ENCODE data around the gene RNF112.

Gene RNF112

DNA sequence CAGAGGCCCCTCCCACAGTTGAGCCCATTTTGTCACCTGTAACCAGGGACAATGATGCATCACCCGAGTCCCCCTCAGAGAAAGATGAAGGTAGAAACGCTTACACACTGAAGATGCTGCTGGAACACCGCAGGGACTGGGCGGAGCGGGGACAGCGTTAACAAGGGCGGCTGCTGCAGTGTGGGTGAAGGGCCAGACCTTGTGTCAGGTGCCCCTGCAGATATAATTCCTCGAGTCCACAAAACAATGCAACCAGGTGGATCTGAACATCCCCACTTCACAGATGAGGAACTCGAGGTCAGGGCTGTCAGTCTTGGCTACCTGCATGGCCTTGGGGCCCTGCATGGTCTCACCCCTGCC is 39.0 kb upstream of the RNF112 start:
- TF ChIP-seq, protein P1, sequence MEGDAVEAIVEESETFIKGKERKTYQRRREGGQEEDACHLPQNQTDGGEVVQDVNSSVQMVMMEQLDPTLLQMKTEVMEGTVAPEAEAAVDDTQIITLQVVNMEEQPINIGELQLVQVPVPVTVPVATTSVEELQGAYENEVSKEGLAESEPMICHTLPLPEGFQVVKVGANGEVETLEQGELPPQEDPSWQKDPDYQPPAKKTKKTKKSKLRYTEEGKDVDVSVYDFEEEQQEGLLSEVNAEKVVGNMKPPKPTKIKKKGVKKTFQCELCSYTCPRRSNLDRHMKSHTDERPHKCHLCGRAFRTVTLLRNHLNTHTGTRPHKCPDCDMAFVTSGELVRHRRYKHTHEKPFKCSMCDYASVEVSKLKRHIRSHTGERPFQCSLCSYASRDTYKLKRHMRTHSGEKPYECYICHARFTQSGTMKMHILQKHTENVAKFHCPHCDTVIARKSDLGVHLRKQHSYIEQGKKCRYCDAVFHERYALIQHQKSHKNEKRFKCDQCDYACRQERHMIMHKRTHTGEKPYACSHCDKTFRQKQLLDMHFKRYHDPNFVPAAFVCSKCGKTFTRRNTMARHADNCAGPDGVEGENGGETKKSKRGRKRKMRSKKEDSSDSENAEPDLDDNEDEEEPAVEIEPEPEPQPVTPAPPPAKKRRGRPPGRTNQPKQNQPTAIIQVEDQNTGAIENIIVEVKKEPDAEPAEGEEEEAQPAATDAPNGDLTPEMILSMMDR (IDR thresholded peaks at IDR 0.05; ENCODE audit: low read depth, low read length, missing control alignments): no peak
- no peak for DNase-seq
- Histone ChIP-seq H3K4me3 (ENCODE audit: low read depth, low read length) (no peak overlapping the region), H3K36me3 (replicated peaks) (no peaks in the 10 kb centered on the region), H3K27ac (no peak overlapping the region), H3K27me3 (replicated peaks) (no peaks in the 10 kb centered on the region)
- in situ Hi-C loops (cut with HindIII; ENCODE audit: low pct_ligation_motif_present, low sequenced_read_pairs): no loop called here

- Histone ChIP-seq H3K27me3 (replicated peaks) (no peaks in the 10 kb centered on the region), H3K27ac (no peak overlapping the region), H3K36me3 (replicated peaks) (no peaks in the 10 kb centered on the region), H3K4me3 (ENCODE audit: low read depth, low read length) (no peak overlapping the region)
- in situ Hi-C loops (cut with HindIII; ENCODE audit: low pct_ligation_motif_present, low sequenced_read_pairs): no loop called here
- DNase-seq: no peak
- TF ChIP-seq, protein P1 (IDR thresholded peaks at IDR 0.05; ENCODE audit: low read depth, low read length, missing control alignments): no peak
Measured at GRCh38 chr17:19372439-19372838, 38.6 kb upstream of the RNF112 start.

GRCh38 chr17:19372866-19373504 is 38.0 kb upstream of the RNF112 start:
- H3K4me3 ChIP-seq (ENCODE audit: low read depth, low read length): no peak overlapping the region
- H3K27me3 ChIP-seq (replicated peaks): no peaks in the 10 kb centered on the region
- in situ Hi-C loops (cut with HindIII; ENCODE audit: low pct_ligation_motif_present, low sequenced_read_pairs): no loop called here
- no peaks in the 10 kb centered on the region for H3K36me3 ChIP-seq (replicated peaks)
- TF ChIP-seq, protein P1 (IDR thresholded peaks at IDR 0.05; ENCODE audit: low read depth, low read length, missing control alignments): no peak
- no peak for DNase-seq
- H3K27ac ChIP-seq: no peak overlapping the region

- no peaks in the 10 kb centered on the region for H3K36me3 ChIP-seq (replicated peaks)
- TF ChIP-seq, protein P1 (IDR thresholded peaks at IDR 0.05; ENCODE audit: low read depth, low read length, missing control alignments): no peak
- in situ Hi-C loops (cut with HindIII; ENCODE audit: low pct_ligation_motif_present, low sequenced_read_pairs): no loop called here
- H3K4me3 ChIP-seq (ENCODE audit: low read depth, low read length): no peak overlapping the region
- no peak for DNase-seq
- H3K27me3 ChIP-seq (replicated peaks): no peaks in the 10 kb centered on the region
- H3K27ac ChIP-seq: no peak overlapping the region
Measured at GRCh38 chr17:19374136-19374535, 36.9 kb upstream of the RNF112 start.

- H3K36me3 ChIP-seq (replicated peaks): peaks cover 14% of the 10 kb centered on the region
- in situ Hi-C loops (cut with HindIII; ENCODE audit: low pct_ligation_motif_present, low sequenced_read_pairs): no loop called here
- no peak overlapping the region for H3K27ac ChIP-seq
- TF ChIP-seq, protein P1 (IDR thresholded peaks at IDR 0.05; ENCODE audit: low read depth, low read length, missing control alignments): no peak
- no peaks in the 10 kb centered on the region for H3K27me3 ChIP-seq (replicated peaks)
- no peak for DNase-seq
- H3K4me3 ChIP-seq (ENCODE audit: low read depth, low read length): no peak overlapping the region
Measured at GRCh38 chr17:19375732-19376131, 35.3 kb upstream of the RNF112 start.

GRCh38 chr17:19376811-19377210 is 34.2 kb upstream of the RNF112 start:
- DNase-seq: no peak
- H3K27ac ChIP-seq: peak overlapping the region; percentile 87
- peak overlapping the region; percentile 67 for H3K4me3 ChIP-seq (ENCODE audit: low read depth, low read length)
- in situ Hi-C loops (cut with HindIII; ENCODE audit: low pct_ligation_motif_present, low sequenced_read_pairs): no loop called here
- H3K27me3 ChIP-seq (replicated peaks): no peaks in the 10 kb centered on the region
- H3K36me3 ChIP-seq (replicated peaks): peaks cover 24% of the 10 kb centered on the region
- TF ChIP-seq, protein P1 (IDR thresholded peaks at IDR 0.05; ENCODE audit: low read depth, low read length, missing control alignments): no peak

Measured in brain microvascular endothelial cell (primary cell).